22Rv1 (cell line): ENCODE data around the gene RPTOR.

ENCODE experiments used
- ZFX ChIP-seq: fragments of 450-650 bp; IDR thresholded peaks from 2 replicates; pipeline ENCODE4 v1.6.1; 2017; ENCODE audit warnings: antibody characterized with exemption, borderline replicate concordance
- TF ChIP-seq, protein P1 (sequence below): fragments of 450-650 bp; IDR thresholded peaks from 2 replicates; pipeline ENCODE4 v1.5.1; 2017; ENCODE audit warnings: mild to moderate bottlenecking

DNA sequence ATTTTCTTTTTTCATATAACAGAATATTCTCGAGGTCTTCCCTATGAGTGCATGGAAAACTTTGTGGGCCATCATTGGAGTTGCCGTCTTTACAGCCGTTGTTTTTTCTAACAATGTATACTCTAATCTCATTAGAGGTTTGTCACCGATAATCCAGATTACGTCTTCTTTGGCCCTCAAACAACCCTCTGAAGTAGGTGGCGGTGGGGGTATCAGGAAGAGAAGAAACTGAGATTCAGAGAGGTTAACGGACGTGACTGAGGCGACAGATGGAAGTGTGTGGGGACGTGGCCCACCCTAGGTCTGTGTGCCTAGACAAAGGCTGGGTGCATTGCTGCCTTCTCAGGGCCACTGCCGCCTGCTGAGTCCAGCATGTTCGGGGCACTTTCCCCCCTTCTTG, 63.7 kb downstream of the RPTOR start:
- TF ChIP-seq, protein P1, sequence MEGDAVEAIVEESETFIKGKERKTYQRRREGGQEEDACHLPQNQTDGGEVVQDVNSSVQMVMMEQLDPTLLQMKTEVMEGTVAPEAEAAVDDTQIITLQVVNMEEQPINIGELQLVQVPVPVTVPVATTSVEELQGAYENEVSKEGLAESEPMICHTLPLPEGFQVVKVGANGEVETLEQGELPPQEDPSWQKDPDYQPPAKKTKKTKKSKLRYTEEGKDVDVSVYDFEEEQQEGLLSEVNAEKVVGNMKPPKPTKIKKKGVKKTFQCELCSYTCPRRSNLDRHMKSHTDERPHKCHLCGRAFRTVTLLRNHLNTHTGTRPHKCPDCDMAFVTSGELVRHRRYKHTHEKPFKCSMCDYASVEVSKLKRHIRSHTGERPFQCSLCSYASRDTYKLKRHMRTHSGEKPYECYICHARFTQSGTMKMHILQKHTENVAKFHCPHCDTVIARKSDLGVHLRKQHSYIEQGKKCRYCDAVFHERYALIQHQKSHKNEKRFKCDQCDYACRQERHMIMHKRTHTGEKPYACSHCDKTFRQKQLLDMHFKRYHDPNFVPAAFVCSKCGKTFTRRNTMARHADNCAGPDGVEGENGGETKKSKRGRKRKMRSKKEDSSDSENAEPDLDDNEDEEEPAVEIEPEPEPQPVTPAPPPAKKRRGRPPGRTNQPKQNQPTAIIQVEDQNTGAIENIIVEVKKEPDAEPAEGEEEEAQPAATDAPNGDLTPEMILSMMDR, result no peak
- no peak for TF ChIP-seq ZFX
